Thyroid gland (tissue), 4 donors: Measurements from ENCODE around the gene GIGYF2. TPM values are rescaled to one million over a fixed set of nuclear protein-coding genes. Genes with fewer than 3 reads are reported as not detected.
A peak's percentile ranks its signal among the peaks of the same experiment; 100 is the strongest.

Experiments used
- DNase-seq, 2 donors: peaks; one replicate each; pipeline ENCODE4 v3.0.0-alpha.2; 2019
- H3K27ac ChIP-seq, 3 donors: fragments of 200-600 bp; sonication (generic); 1 replicate in 2 of 3; 2 replicates in 1 of 3; pipeline ENCODE4 v1.5.1; 2016 to 2019; ENCODE audit warnings: mild to moderate bottlenecking in 1 of 3, moderate library complexity in 1 of 3
- H3K27me3 ChIP-seq: fragments of 200-600 bp; sonication (generic); one replicate; pipeline ENCODE4 v1.5.1; 2019
- H3K36me3 ChIP-seq, 2 donors: fragments of 200-600 bp; sonication (generic); one replicate each; pipeline ENCODE4 v1.5.1; 2016 to 2019
- H3K4me1 ChIP-seq, 2 donors: fragments of 200-600 bp; sonication (generic); one replicate each; pipeline ENCODE4 v1.5.1; 2017 to 2019
- H3K4me3 ChIP-seq, 3 donors: fragments of 200-600 bp; sonication (generic); replicated peaks in 1 of 3; 1 replicate in 2 of 3; 2 replicates in 1 of 3; pipeline ENCODE4 v1.5.1; 2016; ENCODE audit warnings: mild to moderate bottlenecking in 1 of 3
- H3K9me3 ChIP-seq: fragments of 200-600 bp; sonication (generic); one replicate; pipeline ENCODE4 v1.5.1; 2017
- POLR2A ChIP-seq, 2 donors: fragments of 450-650 bp; IDR thresholded peaks; one replicate each; pipeline ENCODE4 v1.6.1; 2017; ENCODE audit warnings: antibody characterized with exemption in 2 of 2, mild to moderate bottlenecking in 2 of 2, moderate library complexity in 1 of 2
- WGBS, 2 donors: methylation state at CpG; one replicate each; pipeline ENCODE4 v1.1.5; 2017; 5-methylcytosine and 5-hydroxymethylcytosine counted together
- intact Hi-C: fragments of 100-400 bp; cut with DNase I; formaldehyde crosslinking; loops from one replicate; pipeline ENCODE4 v1.15.1; 2023
- total RNA-seq, 4 donors: library from RNA; depleted of rRNA; stranded (reverse); fragments of >200 nt; gene quantifications; one replicate each; pipeline ENCODE4 v1.2.3, GENCODE V29; 2016
- TF ChIP-seq, protein P1 (sequence below), 6 experiments: fragments of 200-600 bp in 3 of 6; fragments of 450-650 bp in 3 of 6; sonication (generic) in 3 of 6; IDR thresholded peaks; one replicate each; pipeline ENCODE4 v1.5.1; 2016 to 2019; ENCODE audit warnings: antibody characterized with exemption in 6 of 6, mild to moderate bottlenecking in 2 of 6, inconsistent platforms in 1 of 6, moderate library complexity in 1 of 6

Gene GIGYF2, protein sequence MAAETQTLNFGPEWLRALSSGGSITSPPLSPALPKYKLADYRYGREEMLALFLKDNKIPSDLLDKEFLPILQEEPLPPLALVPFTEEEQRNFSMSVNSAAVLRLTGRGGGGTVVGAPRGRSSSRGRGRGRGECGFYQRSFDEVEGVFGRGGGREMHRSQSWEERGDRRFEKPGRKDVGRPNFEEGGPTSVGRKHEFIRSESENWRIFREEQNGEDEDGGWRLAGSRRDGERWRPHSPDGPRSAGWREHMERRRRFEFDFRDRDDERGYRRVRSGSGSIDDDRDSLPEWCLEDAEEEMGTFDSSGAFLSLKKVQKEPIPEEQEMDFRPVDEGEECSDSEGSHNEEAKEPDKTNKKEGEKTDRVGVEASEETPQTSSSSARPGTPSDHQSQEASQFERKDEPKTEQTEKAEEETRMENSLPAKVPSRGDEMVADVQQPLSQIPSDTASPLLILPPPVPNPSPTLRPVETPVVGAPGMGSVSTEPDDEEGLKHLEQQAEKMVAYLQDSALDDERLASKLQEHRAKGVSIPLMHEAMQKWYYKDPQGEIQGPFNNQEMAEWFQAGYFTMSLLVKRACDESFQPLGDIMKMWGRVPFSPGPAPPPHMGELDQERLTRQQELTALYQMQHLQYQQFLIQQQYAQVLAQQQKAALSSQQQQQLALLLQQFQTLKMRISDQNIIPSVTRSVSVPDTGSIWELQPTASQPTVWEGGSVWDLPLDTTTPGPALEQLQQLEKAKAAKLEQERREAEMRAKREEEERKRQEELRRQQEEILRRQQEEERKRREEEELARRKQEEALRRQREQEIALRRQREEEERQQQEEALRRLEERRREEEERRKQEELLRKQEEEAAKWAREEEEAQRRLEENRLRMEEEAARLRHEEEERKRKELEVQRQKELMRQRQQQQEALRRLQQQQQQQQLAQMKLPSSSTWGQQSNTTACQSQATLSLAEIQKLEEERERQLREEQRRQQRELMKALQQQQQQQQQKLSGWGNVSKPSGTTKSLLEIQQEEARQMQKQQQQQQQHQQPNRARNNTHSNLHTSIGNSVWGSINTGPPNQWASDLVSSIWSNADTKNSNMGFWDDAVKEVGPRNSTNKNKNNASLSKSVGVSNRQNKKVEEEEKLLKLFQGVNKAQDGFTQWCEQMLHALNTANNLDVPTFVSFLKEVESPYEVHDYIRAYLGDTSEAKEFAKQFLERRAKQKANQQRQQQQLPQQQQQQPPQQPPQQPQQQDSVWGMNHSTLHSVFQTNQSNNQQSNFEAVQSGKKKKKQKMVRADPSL (N-terminal part only)
- 100 to 1,000 TPM in 2 of 4 donors, 10 to 100 TPM in 2; 88.7 to 138 (median 101) TPM for total RNA-seq

DNA sequence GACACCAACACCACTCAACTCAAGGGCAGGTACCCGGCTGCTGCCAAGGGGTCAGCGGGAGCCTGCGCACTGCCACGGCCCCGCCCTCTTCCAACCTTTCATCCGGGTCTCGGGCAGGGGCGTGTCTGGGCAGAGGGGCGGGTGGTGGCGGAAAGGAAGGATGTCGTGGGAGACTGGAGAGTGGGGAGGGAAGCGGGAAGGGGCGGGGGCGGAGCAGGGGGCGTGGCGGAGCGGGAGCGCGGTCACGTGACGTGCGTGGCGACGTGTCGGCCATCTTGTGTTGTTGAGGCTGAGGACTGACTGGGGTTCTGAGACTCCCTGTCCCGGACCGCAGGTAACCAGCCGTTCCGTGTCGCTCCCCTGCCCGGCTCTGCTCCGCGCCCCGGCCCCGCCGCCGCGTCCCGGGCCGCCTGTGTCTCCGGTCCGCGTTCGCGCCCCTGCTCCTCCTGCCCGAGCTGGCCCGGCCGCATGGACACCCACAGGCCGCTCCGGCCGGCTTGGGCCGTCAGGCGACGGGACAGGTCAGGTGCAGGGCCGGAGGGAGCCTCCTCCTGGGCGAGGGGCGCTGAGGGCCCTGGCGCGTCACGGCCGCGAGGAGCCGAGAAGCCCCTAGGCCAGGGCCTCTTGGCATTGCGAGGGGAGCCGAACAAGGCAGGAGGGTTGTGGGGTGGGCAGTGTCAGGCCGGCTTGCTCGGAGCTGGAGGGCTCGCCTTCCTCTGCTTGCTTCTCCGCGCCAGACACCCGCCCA lies at the start of gene GIGYF2:
GIGYF2 (plus strand) TSS at position 273 of the 748 bp plus-strand sequence. CDS start 37,867 bp downstream, outside the sequence.
- WGBS, 2 donors, result 1 to 2% methylated on average over 23 to 31 of the region's 71 CpGs
- Histone ChIP-seq H3K4me3 (peak within 1 kb of the TSS; percentile 90 to 99 (median 94)), H3K27ac (peak within 1 kb of the TSS; percentile 92 to 97 (median 93)), H3K9me3 (no peaks in the 10 kb centered on the region), H3K4me1 (peaks cover 21 to 35% of the 10 kb centered on the region in 2 donors), H3K36me3 (no peaks in the 10 kb centered on the region), H3K27me3 (no peaks in the 10 kb centered on the region)
- TF ChIP-seq, protein P1, sequence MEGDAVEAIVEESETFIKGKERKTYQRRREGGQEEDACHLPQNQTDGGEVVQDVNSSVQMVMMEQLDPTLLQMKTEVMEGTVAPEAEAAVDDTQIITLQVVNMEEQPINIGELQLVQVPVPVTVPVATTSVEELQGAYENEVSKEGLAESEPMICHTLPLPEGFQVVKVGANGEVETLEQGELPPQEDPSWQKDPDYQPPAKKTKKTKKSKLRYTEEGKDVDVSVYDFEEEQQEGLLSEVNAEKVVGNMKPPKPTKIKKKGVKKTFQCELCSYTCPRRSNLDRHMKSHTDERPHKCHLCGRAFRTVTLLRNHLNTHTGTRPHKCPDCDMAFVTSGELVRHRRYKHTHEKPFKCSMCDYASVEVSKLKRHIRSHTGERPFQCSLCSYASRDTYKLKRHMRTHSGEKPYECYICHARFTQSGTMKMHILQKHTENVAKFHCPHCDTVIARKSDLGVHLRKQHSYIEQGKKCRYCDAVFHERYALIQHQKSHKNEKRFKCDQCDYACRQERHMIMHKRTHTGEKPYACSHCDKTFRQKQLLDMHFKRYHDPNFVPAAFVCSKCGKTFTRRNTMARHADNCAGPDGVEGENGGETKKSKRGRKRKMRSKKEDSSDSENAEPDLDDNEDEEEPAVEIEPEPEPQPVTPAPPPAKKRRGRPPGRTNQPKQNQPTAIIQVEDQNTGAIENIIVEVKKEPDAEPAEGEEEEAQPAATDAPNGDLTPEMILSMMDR (IDR thresholded peaks at IDR 0.05), result no peak
- peak in 1 of 2 donors; percentile 77 for TF ChIP-seq POLR2A (IDR thresholded peaks at IDR 0.05)
- DNase-seq, result peak; percentile 98
- intact Hi-C loops, result loop anchor here (10.0 kb wide), 1 partner anchor 62 kb away; the partner anchor contains the start of gene EFHD1

DNA sequence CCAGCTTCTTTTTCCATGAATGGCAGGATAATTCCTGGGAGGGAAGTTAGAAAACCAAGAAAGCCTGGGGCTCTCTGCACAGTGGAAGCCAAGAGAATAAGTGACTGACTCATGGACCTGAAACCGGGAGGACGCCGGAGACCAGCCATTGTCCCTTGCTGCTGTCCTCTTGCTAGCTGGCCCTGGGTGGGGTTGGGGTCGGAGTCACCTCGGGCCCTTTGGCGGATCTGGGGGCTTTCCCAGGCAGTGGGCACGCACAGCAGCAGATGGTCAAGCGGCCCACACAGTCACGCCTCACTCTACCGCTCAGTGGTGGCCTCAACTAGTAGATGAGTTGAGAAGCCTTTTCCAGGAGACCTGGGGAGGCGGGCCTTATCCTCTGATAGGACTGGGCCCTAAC lies 48.1 kb upstream of the GIGYF2 start:
- H3K9me3 ChIP-seq, result no peaks in the 10 kb centered on the region
- 92 to 95% methylated on average over 10 to 11 of the region's 11 CpGs for WGBS, 2 donors
- H3K36me3 ChIP-seq, result no peaks in the 10 kb centered on the region
- intact Hi-C loops, result no loop called here
- H3K27me3 ChIP-seq, result no peaks in the 10 kb centered on the region
- DNase-seq, result no peak
- peaks cover 0 to 6% of the 10 kb centered on the region in 2 donors for H3K4me1 ChIP-seq
- no peak overlapping the region for H3K4me3 ChIP-seq
- H3K27ac ChIP-seq, result no peak overlapping the region
- no peak for TF ChIP-seq POLR2A (IDR thresholded peaks at IDR 0.05)
- TF ChIP-seq, protein P1 (IDR thresholded peaks at IDR 0.05), result no peak

DNA sequence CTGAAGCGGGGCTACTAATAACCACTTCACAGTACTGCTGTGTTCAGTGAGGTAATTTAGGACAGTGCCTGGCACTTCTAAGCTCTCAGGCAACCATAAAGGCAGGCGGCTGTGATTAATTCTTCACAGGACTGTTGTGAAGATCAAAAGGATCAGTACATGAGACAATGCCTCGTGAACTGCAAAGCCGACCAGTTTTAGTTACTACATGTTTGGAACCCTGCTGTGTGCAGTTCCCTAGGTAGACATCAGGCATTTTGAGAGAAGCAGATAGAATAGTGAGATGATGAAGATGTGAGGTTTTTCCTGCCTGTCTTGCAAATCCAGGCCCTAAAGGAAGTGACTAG lies 44.7 kb upstream of the GIGYF2 start:
- no peak overlapping the region for H3K4me3 ChIP-seq
- no peak overlapping the region for H3K27ac ChIP-seq
- no peaks in the 10 kb centered on the region for H3K36me3 ChIP-seq
- intact Hi-C loops, result no loop called here
- no peaks in the 10 kb centered on the region for H3K27me3 ChIP-seq
- H3K4me1 ChIP-seq, result no peaks in the 10 kb centered on the region
- TF ChIP-seq, protein P1 (IDR thresholded peaks at IDR 0.05), result no peak
- TF ChIP-seq POLR2A (IDR thresholded peaks at IDR 0.05), result no peak
- DNase-seq, result no peak
- H3K9me3 ChIP-seq, result no peaks in the 10 kb centered on the region
- WGBS, 2 donors, result 61 to 63% methylated on average over 4 of the region's 4 CpGs

DNA sequence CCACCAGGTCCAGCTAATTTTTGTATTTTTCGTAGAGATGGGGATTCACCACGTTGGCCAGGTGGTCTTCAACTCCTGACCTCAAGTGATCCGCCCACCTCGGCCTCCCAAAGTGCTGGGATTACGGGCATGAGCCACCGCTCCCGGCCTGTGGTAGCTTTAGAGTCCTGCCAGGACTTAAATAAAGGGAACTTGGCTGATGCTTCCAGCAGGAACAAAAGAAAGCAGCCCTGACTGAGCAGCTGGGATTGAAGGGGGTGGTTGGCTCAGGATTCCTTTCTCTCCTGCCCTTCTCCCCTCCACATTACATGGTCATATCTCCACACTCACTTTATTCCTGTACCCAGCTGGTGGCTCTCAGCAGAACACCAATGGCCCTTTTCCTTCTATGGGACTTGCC lies 43.7 kb upstream of the GIGYF2 start:
- Histone ChIP-seq H3K27ac (no peak overlapping the region), H3K36me3 (no peaks in the 10 kb centered on the region), H3K9me3 (no peaks in the 10 kb centered on the region), H3K27me3 (no peaks in the 10 kb centered on the region), H3K4me3 (no peak overlapping the region), H3K4me1 (no peaks in the 10 kb centered on the region)
- 86 to 99% methylated on average over 7 of the region's 7 CpGs for WGBS, 2 donors
- TF ChIP-seq, protein P1 (IDR thresholded peaks at IDR 0.05), result no peak
- no peak for TF ChIP-seq POLR2A (IDR thresholded peaks at IDR 0.05)
- DNase-seq, result no peak
- intact Hi-C loops, result no loop called here
